Activated CD8-positive, alpha-beta memory T cell treated with anti-CD3 and anti-CD28 coated beads, Interleukin-2, amount 50 U/mL, for 1 hour (primary cell): ENCODE data around the gene PLEKHM3.

Experiments
- DNase-seq: peaks from one replicate; pipeline ENCODE4 v3.0.0-alpha.2; 2020; ENCODE audit errors: extremely low read depth

The PLEKHM3 gene

GRCh38 chr2:207791579-207792243 lies 233.6 kb downstream of the PLEKHM3 start:
- DNase-seq, result no peak

GRCh38 chr2:207790898-207791297 lies 234.4 kb downstream of the PLEKHM3 start:
- no peak for DNase-seq

DNA sequence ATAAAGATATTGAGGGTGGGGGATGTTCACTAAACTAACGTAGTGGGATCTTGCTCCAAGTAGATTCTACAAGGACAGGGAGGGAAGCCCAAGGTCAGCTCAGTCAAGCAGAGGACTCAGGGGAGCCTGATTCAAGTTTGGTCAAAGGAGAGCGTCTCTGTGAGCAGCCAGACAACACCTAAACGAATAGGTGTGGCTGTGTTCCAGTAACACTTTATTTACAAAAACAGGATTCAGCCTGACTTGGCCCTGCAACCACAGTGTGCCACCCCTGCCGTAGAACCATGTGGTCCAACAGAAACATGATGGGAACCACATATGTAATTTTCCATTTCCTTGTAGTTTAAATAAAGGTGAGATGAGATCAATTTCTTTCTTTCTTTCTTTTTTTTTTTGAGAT lies 237.5 kb downstream of the PLEKHM3 start:
- no peak for DNase-seq

- no peak for DNase-seq
Observed at GRCh38 chr2:207787017-207787416, 238.3 kb downstream of the PLEKHM3 start.

GRCh38 chr2:207784898-207785297 lies 240.4 kb downstream of the PLEKHM3 start:
- DNase-seq, result no peak

GRCh38 chr2:207783514-207783913 lies 241.8 kb downstream of the PLEKHM3 start:
- no peak for DNase-seq

GRCh38 chr2:207782238-207783030 lies 242.9 kb downstream of the PLEKHM3 start:
- no peak for DNase-seq

DNA sequence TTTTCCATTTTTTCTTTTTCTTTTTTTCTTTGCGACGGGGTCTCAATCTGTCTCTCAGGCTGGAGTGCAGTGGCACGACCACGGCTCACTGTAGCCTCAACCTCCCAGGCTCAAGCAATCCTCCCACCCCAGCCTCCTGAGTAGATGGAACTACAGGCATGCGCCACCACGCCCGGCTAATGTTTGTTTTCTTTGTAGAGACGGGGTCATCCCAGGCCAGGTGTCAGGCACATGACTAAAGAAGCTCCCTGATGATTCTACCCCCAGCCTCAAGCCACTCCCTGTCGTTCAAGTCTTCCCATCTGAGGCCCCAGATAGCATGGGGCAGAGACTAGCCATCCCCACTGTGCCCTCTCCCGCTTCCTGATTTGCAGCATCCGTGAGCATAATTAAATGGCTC lies 245.8 kb downstream of the PLEKHM3 start:
- DNase-seq, result no peak

GRCh38 chr2:207778298-207778882 lies 246.9 kb downstream of the PLEKHM3 start:
- no peak for DNase-seq

DNA sequence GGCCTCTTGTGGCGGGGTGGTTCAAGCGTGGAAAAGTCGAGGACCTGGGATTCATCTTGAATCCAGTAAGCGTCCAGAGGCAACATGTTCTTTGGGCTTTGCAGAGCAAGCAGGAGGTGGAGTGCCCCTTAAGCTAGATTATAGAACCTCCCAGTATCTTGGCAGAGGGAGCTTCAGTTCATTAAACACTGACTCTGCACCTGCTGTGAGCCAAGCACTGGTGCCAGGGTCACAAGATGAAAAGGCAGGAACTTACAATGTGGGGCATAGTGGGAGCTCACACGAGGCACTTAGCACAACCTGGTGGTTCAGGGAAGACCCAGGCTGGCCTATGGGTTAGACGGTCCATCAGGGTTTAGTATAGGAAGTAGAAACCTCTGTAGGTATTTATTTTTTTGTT lies 248.2 kb downstream of the PLEKHM3 start:
- DNase-seq, result no peak

DNA sequence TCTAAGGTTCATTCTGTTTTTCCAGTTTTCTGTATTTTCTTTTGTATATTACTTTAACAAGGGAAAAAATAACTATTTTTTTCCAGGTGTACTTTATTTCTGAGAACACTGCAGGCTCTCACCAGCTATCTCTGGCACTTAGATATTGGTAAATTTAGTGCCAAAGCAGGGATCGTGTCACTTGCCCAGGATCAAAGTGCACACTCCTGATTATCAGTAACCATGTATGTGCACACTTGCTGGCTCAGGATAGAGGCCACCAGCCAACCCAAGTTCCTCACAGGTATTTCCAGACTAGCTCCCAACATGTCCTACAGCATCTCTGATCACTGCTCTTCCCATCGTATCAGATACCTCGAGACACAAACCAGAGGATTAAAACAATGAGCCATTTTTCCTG lies 249.9 kb downstream of the PLEKHM3 start:
- no peak for DNase-seq

GRCh38 chr2:207772844-207773205 lies 252.5 kb downstream of the PLEKHM3 start:
- no peak for DNase-seq

DNA sequence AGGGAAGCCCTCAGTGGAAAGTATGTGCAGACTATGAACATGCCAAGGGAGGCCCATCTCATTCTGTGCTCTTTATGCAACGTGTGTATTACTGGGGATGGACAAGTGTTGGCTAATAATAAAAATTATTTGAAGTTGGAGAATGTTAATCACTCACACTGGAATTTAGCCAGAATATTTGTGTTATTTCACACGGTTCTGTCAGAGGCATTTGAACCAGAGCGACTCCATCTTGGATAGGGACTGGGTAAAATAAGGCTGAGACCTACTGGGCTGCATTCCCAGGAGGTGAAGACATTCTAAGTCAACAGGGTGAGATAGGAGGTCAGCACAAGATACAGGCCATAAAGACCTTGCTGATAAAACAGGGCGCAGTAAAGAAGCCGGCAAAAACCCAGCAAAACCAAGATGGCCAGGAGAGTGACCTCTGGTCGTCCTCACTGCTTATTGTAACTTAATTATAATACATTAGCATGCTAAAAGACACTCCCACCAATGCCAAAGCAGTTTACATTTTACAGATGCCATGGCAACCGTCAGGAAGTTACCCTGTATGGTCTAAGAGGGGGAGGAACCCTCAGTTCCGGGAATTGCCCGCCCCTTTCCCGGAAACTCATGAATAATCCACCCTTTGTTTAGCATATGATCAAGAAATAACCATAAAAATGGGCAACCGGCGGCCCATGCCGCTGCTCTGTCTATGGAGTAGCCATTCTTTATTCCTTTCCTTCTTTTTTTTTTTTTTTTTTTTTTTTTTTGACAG lies 253.1 kb downstream of the PLEKHM3 start:
- DNase-seq, result no peak

- no peak for DNase-seq
Observed at GRCh38 chr2:207771421-207771820, 253.9 kb downstream of the PLEKHM3 start.
